Measurements from ENCODE around the gene UNC45A.

GRCh38 chr15:90946941-90947576, 12.0 kb downstream of the UNC45A start:
- TF ChIP-seq POLR2A (IDR thresholded peaks at IDR 0.05), result no peak
- TF ChIP-seq, protein P1, sequence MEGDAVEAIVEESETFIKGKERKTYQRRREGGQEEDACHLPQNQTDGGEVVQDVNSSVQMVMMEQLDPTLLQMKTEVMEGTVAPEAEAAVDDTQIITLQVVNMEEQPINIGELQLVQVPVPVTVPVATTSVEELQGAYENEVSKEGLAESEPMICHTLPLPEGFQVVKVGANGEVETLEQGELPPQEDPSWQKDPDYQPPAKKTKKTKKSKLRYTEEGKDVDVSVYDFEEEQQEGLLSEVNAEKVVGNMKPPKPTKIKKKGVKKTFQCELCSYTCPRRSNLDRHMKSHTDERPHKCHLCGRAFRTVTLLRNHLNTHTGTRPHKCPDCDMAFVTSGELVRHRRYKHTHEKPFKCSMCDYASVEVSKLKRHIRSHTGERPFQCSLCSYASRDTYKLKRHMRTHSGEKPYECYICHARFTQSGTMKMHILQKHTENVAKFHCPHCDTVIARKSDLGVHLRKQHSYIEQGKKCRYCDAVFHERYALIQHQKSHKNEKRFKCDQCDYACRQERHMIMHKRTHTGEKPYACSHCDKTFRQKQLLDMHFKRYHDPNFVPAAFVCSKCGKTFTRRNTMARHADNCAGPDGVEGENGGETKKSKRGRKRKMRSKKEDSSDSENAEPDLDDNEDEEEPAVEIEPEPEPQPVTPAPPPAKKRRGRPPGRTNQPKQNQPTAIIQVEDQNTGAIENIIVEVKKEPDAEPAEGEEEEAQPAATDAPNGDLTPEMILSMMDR (IDR thresholded peaks at IDR 0.05), result no peak
